HepG2 (cell line): Measurements from ENCODE around the gene AHCY. TPM values are rescaled to one million over a fixed set of nuclear protein-coding genes. Genes with fewer than 3 reads are reported as not detected.
A peak's percentile ranks its signal among the peaks of the same experiment; 100 is the strongest.
"Not testable (repeated sequence)": the region's sequence is repeated elsewhere in the genome, so short reads cannot be mapped to it uniquely, and the experiment has no call there.

ENCODE experiments used
- ASH2L ChIP-seq: fragments of 300-600, 200-600 bp; sonication (generic); IDR thresholded peaks from 2 replicates; pipeline ENCODE4 v1.7.0; 2017; ENCODE audit warnings: low read depth, mild to moderate bottlenecking, moderate library complexity, mixed read lengths, low read length; ENCODE audit not compliant: insufficient read length
- FOSL2 ChIP-seq: sonication (generic); formaldehyde crosslinking; IDR thresholded peaks from 2 replicates; pipeline ENCODE4 v1.4.0; 2020; ENCODE audit warnings: missing genetic modification reagents
- GATAD2A ChIP-seq: IDR thresholded peaks from 2 replicates; pipeline ENCODE4 v1.6.1; 2016
- GFI1 ChIP-seq: sonication (generic); formaldehyde crosslinking; IDR thresholded peaks from 2 replicates; pipeline ENCODE4 v1.5.0; 2020; ENCODE audit warnings: missing genetic modification reagents, mild to moderate bottlenecking, borderline replicate concordance
- KDM5B ChIP-seq: sonication (generic); formaldehyde crosslinking; IDR thresholded peaks from 2 replicates; pipeline ENCODE4 v1.4.0; 2020; ENCODE audit warnings: missing genetic modification reagents, mild to moderate bottlenecking, borderline replicate concordance
- NCOR1 ChIP-seq: fragments of 200-600 bp; sonication (generic); IDR thresholded peaks from 2 replicates; pipeline ENCODE4 v1.7.0; 2017; ENCODE audit warnings: antibody characterized with exemption, low read length, borderline replicate concordance
- NR2C2 ChIP-seq: sonication (generic); formaldehyde crosslinking; IDR thresholded peaks from 2 replicates; pipeline ENCODE4 v1.4.0; 2020; ENCODE audit warnings: missing genetic modification reagents, mild to moderate bottlenecking, moderate library complexity, borderline replicate concordance
- NR2F1 ChIP-seq, 2 experiments: fragments of 450-650 bp in 1 of 2; formaldehyde crosslinking in 1 of 2; IDR thresholded peaks; 2 replicates each; pipeline versions ENCODE4 v1.5.0 to v1.6.1; 2016 to 2020; ENCODE audit warnings: mild to moderate bottlenecking in 1 of 2, missing compliant biosample characterization in 1 of 2, missing genetic modification reagents in 1 of 2, moderate library complexity in 1 of 2
- PHF21A ChIP-seq: sonication (generic); formaldehyde crosslinking; IDR thresholded peaks from 2 replicates; pipeline ENCODE4 v1.5.0; 2020; ENCODE audit warnings: mild to moderate bottlenecking, missing genetic modification reagents
- POGZ ChIP-seq: sonication (generic); formaldehyde crosslinking; IDR thresholded peaks from 2 replicates; pipeline ENCODE4 v1.4.0; 2020; ENCODE audit warnings: mild to moderate bottlenecking, missing genetic modification reagents
- PPARG ChIP-seq: conservative IDR thresholded peaks from 2 replicates; pipeline ENCODE4 v1.6.1; 2016; ENCODE audit warnings: missing biosample characterization, missing genetic modification reagents
- RARA ChIP-seq: IDR thresholded peaks from 2 replicates; pipeline ENCODE4 v1.6.1; 2016; ENCODE audit warnings: missing genetic modification reagents, missing compliant biosample characterization
- RXRB ChIP-seq: IDR thresholded peaks from 2 replicates; pipeline ENCODE4 v1.6.1; 2016; ENCODE audit warnings: borderline replicate concordance, missing genetic modification reagents, missing compliant biosample characterization
- SAP130 ChIP-seq: IDR thresholded peaks from 2 replicates; pipeline ENCODE4 v1.6.1; 2016; ENCODE audit warnings: low read depth
- SKI ChIP-seq: fragments of 450-650 bp; IDR thresholded peaks from one replicate; pipeline ENCODE4 v1.6.1; 2018; ENCODE audit warnings: mild to moderate bottlenecking; ENCODE audit not compliant: partially characterized antibody
- SOX6 ChIP-seq, 2 experiments: fragments of 450-650 bp in 1 of 2; sonication (generic) in 1 of 2; formaldehyde crosslinking in 1 of 2; IDR thresholded peaks; 2 replicates each; pipeline versions ENCODE4 v1.4.0 to v1.6.1; 2017 to 2020; ENCODE audit warnings: antibody characterized with exemption in 1 of 2, mild to moderate bottlenecking in 1 of 2, missing genetic modification reagents in 1 of 2
- THAP11 ChIP-seq: IDR thresholded peaks from 2 replicates; pipeline ENCODE4 v1.6.1; 2016; ENCODE audit warnings: missing biosample characterization, missing genetic modification reagents
- ZGPAT ChIP-seq: IDR thresholded peaks from 2 replicates; pipeline ENCODE4 v1.6.1; 2016; ENCODE audit warnings: mild to moderate bottlenecking
- ZHX1 ChIP-seq: sonication (generic); formaldehyde crosslinking; IDR thresholded peaks from 2 replicates; pipeline ENCODE4 v1.8.1; 2022; ENCODE audit warnings: low read depth, mild to moderate bottlenecking, missing genetic modification reagents
- ZMYM2 ChIP-seq: sonication (generic); formaldehyde crosslinking; IDR thresholded peaks from 2 replicates; pipeline ENCODE4 v1.8.0; 2022; ENCODE audit warnings: mild to moderate bottlenecking, missing genetic modification reagents
- ZNF501 ChIP-seq: sonication (generic); formaldehyde crosslinking; IDR thresholded peaks from 2 replicates; pipeline ENCODE4 v1.5.1; 2020; ENCODE audit warnings: mild to moderate bottlenecking, moderate library complexity, missing genetic modification reagents
- ZNF607 ChIP-seq: sonication (generic); formaldehyde crosslinking; IDR thresholded peaks from 2 replicates; pipeline ENCODE4 v1.5.1; 2020; ENCODE audit warnings: missing genetic modification reagents, mild to moderate bottlenecking, borderline replicate concordance
- ZNF615 ChIP-seq: sonication (generic); formaldehyde crosslinking; IDR thresholded peaks from 2 replicates; pipeline ENCODE4 v1.5.0; 2020; ENCODE audit warnings: mild to moderate bottlenecking, missing genetic modification reagents, borderline replicate concordance
- ZNF644 ChIP-seq: IDR thresholded peaks from 2 replicates; pipeline ENCODE4 v1.6.1; 2016; ENCODE audit warnings: low read depth
- ZNF747 ChIP-seq: sonication (generic); formaldehyde crosslinking; IDR thresholded peaks from 2 replicates; pipeline ENCODE4 v1.8.1; 2023; ENCODE audit warnings: missing genetic modification reagents, mild to moderate bottlenecking, borderline replicate concordance
- ZNF775 ChIP-seq: sonication (generic); formaldehyde crosslinking; IDR thresholded peaks from 2 replicates; pipeline ENCODE4 v1.4.0; 2020; ENCODE audit warnings: missing genetic modification reagents, mild to moderate bottlenecking, moderate library complexity, borderline replicate concordance
- polyA plus RNA-seq, 8 experiments: library from polyadenylated mRNA; depleted of rRNA in 3 of 8; stranded (reverse) in 7 of 8; unstranded in 1 of 8; fragments of >200 nt; fragmentation: Illumina TruSeq in 4 of 8; extraction: Trizol in 4 of 8; gene quantifications; 2 replicates each; pipeline versions ENCODE4 v1.2.1 to v1.2.3, GENCODE V29; 2011 to 2016; ENCODE audit warnings: low read depth in 4 of 8, missing spikeins in 1 of 8, mixed read lengths in 1 of 8; ENCODE audit not compliant: insufficient read depth in 1 of 8
- total RNA-seq, 5 experiments: library from RNA; depleted of rRNA; stranded (reverse); fragments of >200 nt; fragmentation: Illumina TruSeq; extraction: Trizol; gene quantifications; 2 replicates each; pipeline ENCODE4 v1.2.3, GENCODE V29; 2016; ENCODE audit warnings: low read depth in 1 of 5

The AHCY gene
- total and polyA plus RNA-seq, 2 of the 13 experiments (the other 11 are each of a cell fraction or from before 2014, with no cell fraction given) = 407 to 419 TPM

GRCh38 chr20:34330861-34331544 is 27.8 kb upstream of the AHCY start (continued):
- peak; percentile 82 for TF ChIP-seq RARA (CRISPR knock-in tag)
- peak; percentile 44 for TF ChIP-seq ASH2L
- peak; percentile 54 for TF ChIP-seq RXRB (CRISPR knock-in tag)
- TF ChIP-seq NR2C2 (CRISPR knock-in tag) = peak; percentile 79; the same call in 1 of the 2 replicates
- TF ChIP-seq GFI1 = peak; percentile 86
- peak; percentile 69 to 81; a peak in 2 of 4 replicates for TF ChIP-seq NR2F1 (CRISPR knock-in tag; IDR thresholded peaks at IDR 0.05)
- TF ChIP-seq ZGPAT (CRISPR knock-in tag) = peak; percentile 64; the same call in 1 of the 2 replicates
- 0 out of 2 replicates have a peak, but pooled peaks have one; percentile 57 for TF ChIP-seq ZNF747 (CRISPR knock-in tag)
- peak; percentile 84; the same call in 1 of the 2 replicates for TF ChIP-seq ZMYM2 (CRISPR knock-in tag)
- TF ChIP-seq THAP11 (CRISPR knock-in tag) = peak; percentile 45; the same call in 1 of the 2 replicates
- TF ChIP-seq FOSL2 (CRISPR knock-in tag) = peak; percentile 41; the same call in 1 of the 2 replicates
- peak; percentile 27; the same call in 1 of the 2 replicates for TF ChIP-seq KDM5B (CRISPR knock-in tag)
- peak; percentile 24; the same call in 1 of the 2 replicates for TF ChIP-seq ZHX1 (CRISPR knock-in tag)
- 0 out of 2 replicates have a peak, but pooled peaks have one; percentile 14 for TF ChIP-seq ZNF501 (CRISPR knock-in tag)
- TF ChIP-seq ZNF607 = 0 out of 2 replicates have a peak, but pooled peaks have one; percentile 61
- 0 out of 2 replicates have a peak, but pooled peaks have one; percentile 70 for TF ChIP-seq ZNF775 (CRISPR knock-in tag)
- TF ChIP-seq GATAD2A (CRISPR knock-in tag) = peak; percentile 84
- TF ChIP-seq PHF21A = peak; percentile 71
- TF ChIP-seq SKI = peak; percentile 55
- not testable (repeated sequence) for TF ChIP-seq SOX6 (IDR thresholded peaks at IDR 0.05)
- peak; percentile 81 for TF ChIP-seq SOX6 (CRISPR knock-in tag; IDR thresholded peaks at IDR 0.05)
- peak; percentile 66 for TF ChIP-seq SAP130 (CRISPR knock-in tag)
- peak; percentile 45; the same call in 1 of the 2 replicates for TF ChIP-seq POGZ (CRISPR knock-in tag)
- 0 out of 2 replicates have a peak, but pooled peaks have one; percentile 45 for TF ChIP-seq ZNF615 (CRISPR knock-in tag)
- peak; percentile 54; the same call in 1 of the 2 replicates for TF ChIP-seq NCOR1
- TF ChIP-seq ZNF644 (CRISPR knock-in tag) = 0 out of 2 replicates have a peak, but pooled peaks have one; percentile 4
- peak; percentile 56; the same call in 1 of the 2 replicates for TF ChIP-seq PPARG (CRISPR knock-in tag)
